K562 (cell line): ENCODE results near the gene REEP2. TPM values are rescaled to one million over a fixed set of nuclear protein-coding genes. Genes with fewer than 3 reads are reported as not detected.

ENCODE experiments used
- ATAC-seq: fragments of 200-7000 bp; cut with Tn5 transposase; 3 replicates; pipeline ENCODE4 v1.9.1; 2020; ENCODE audit warnings: moderate library complexity
- BruUV-seq: library from RNA; stranded (reverse); fragments of 400-500 nt; replicated peaks from 2 replicates; lab custom pipeline; 2021; lab: Mats Ljungman, UMichigan
- CTCF ChIA-PET: fragments of 300-600 bp; formaldehyde crosslinking; extraction: SDS; loops from one replicate; lab custom pipeline; 2021; ENCODE audit warnings: low intra/inter-chr PET ratio; lab: Yijun Ruan, JAX
- POLR2A ChIA-PET: fragments of 300-600, 350-650 bp; sonication (Branson Sonifier 250); formaldehyde crosslinking; extraction: SDS; loops from one replicate; lab custom pipeline; 2021; ENCODE audit warnings: antibody characterized with exemption, inconsistent platforms; lab: Yijun Ruan, JAX
- DNase-seq, 4 experiments: peaks; one replicate each; pipeline versions ENCODE4 v3.0.0 to v3.0.0-alpha.2; 2011 to 2018; ENCODE audit warnings: low spot score in 3 of 4, mixed read lengths in 3 of 4; ENCODE audit errors: extremely low read depth in 1 of 4
- FAIRE-seq: peaks from 2 replicates; lab custom pipeline; 2011; peaks lifted over from hg19 to GRCh38; lab: Jason Lieb, UNC
- H2AFZ ChIP-seq: 2 replicates; pipeline ENCODE4 v1.6.0; 2011; ENCODE audit warnings: low read depth, low read length, control low read depth, inconsistent platforms
- H3K27ac ChIP-seq: fragments of 200-600 bp; 3 replicates; pipeline ENCODE4 v1.8.0; 2011; ENCODE audit warnings: low read depth, mild to moderate bottlenecking, control low read depth, inconsistent platforms, low read length, moderate library complexity, mixed read lengths; ENCODE audit errors: extremely low read depth
- H3K27me3 ChIP-seq, 2 experiments: fragments of 300-600 bp in 1 of 2; 2 replicates in 1 of 2; 3 replicates in 1 of 2; pipeline versions ENCODE4 v1.6.0 to v1.8.0; 2011; ENCODE audit warnings: inconsistent platforms in 2 of 2, low read length in 2 of 2, mild to moderate bottlenecking in 1 of 2, mixed read lengths in 1 of 2, moderate library complexity in 1 of 2; ENCODE audit not compliant: control insufficient read depth in 2 of 2, insufficient read depth in 2 of 2
- H3K36me3 ChIP-seq: fragments of 300-600 bp; 3 replicates; pipeline ENCODE4 v1.8.0; 2011; ENCODE audit warnings: mild to moderate bottlenecking, low read length, inconsistent platforms; ENCODE audit not compliant: control insufficient read depth, insufficient read depth
- H3K4me1 ChIP-seq, 2 experiments: fragments of 200-600 bp in 1 of 2; replicated peaks in 1 of 2; 2 replicates in 1 of 2; 3 replicates in 1 of 2; pipeline versions ENCODE4 v1.5.1 to v1.8.0; 2011; ENCODE audit warnings: inconsistent platforms in 2 of 2, low read length in 2 of 2, mild to moderate bottlenecking in 1 of 2, mixed read lengths in 1 of 2, moderate library complexity in 1 of 2; ENCODE audit not compliant: control insufficient read depth in 2 of 2, insufficient read depth in 2 of 2
- H3K4me2 ChIP-seq: 2 replicates; pipeline ENCODE4 v1.6.1; 2011; ENCODE audit warnings: low read length, control low read depth, inconsistent platforms, mixed read lengths; ENCODE audit not compliant: insufficient read depth
- H3K4me3 ChIP-seq: fragments of 200-600 bp; sonication (generic), shearing (Covaris generic); 2 replicates; pipeline ENCODE4 v1.5.1; 2016; ENCODE audit warnings: control low read depth, inconsistent platforms
- H3K79me2 ChIP-seq: fragments of 200-600 bp; 3 replicates; pipeline ENCODE4 v1.8.0; 2011; ENCODE audit warnings: low read length, inconsistent platforms; ENCODE audit not compliant: control insufficient read depth, insufficient read depth
- H3K9ac ChIP-seq, 2 experiments: 2 replicates each; pipeline versions ENCODE4 v1.6.0 to v1.6.1; 2011; ENCODE audit warnings: low read depth in 2 of 2, low read length in 2 of 2, control low read depth in 1 of 2, inconsistent platforms in 1 of 2, mild to moderate bottlenecking in 1 of 2, mixed read lengths in 1 of 2; ENCODE audit not compliant: insufficient read depth in 1 of 2
- H3K9me1 ChIP-seq: one replicate; pipeline ENCODE4 v1.6.0; 2011; ENCODE audit warnings: inconsistent platforms, mild to moderate bottlenecking, low read length, moderate library complexity; ENCODE audit not compliant: control insufficient read depth, insufficient read depth
- H3K9me3 ChIP-seq: replicated peaks from 2 replicates; pipeline ENCODE4 v1.5.1; 2011; ENCODE audit warnings: low read depth, low read length, inconsistent platforms; ENCODE audit not compliant: control insufficient read depth, insufficient read depth
- H4K20me1 ChIP-seq: replicated peaks from 2 replicates; pipeline ENCODE4 v1.6.1; 2011; ENCODE audit warnings: low read length, inconsistent platforms, mixed read lengths; ENCODE audit not compliant: control insufficient read depth, insufficient read depth
- CREBBP ChIP-seq: IDR thresholded peaks from one replicate; pipeline ENCODE4 v1.6.1; 2012; ENCODE audit warnings: low read depth, mild to moderate bottlenecking, control low read depth, inconsistent platforms, low read length
- CSDE1 ChIP-seq, 2 experiments: fragments of 450-650 bp; IDR thresholded peaks; 2 replicates each; pipeline ENCODE4 v1.6.1; 2016; ENCODE audit warnings: mild to moderate bottlenecking in 1 of 2
- GABPB2 ChIP-seq: fragments of 250-450 bp; sonication (Bioruptor Pico); conservative IDR thresholded peaks from 2 replicates; pipeline ENCODE4 v1.5.1; 2021; ENCODE audit warnings: mild to moderate bottlenecking
- ZNF217 ChIP-seq: sonication (generic); formaldehyde crosslinking; IDR thresholded peaks from 2 replicates; pipeline ENCODE4 v1.8.0; 2022; ENCODE audit warnings: mild to moderate bottlenecking, missing genetic modification reagents
- ZNF354B ChIP-seq: fragments of 250-450 bp; sonication (Bioruptor Pico); IDR thresholded peaks from 2 replicates; pipeline ENCODE4 v1.4.0; 2020
- ZNF583 ChIP-seq: fragments of 250-450 bp; sonication (Bioruptor Pico); IDR thresholded peaks from 2 replicates; pipeline ENCODE4 v1.4.0; 2020
- ZNF584 ChIP-seq: fragments of 200-800 bp; sonication (Bioruptor generic); IDR thresholded peaks from 2 replicates; pipeline ENCODE4 v1.6.1; 2016; ENCODE audit warnings: low read depth, mild to moderate bottlenecking, missing genetic modification characterization, missing compliant biosample characterization
- in situ Hi-C: fragments of 300-500 bp; cut with MboI; formaldehyde crosslinking; loops from 4 replicates; pipeline ENCODE4 v1.15.0; 2018; ENCODE audit warnings: inconsistent platforms, mixed read lengths
- intact Hi-C: fragments of 100-400 bp; cut with micrococcal nuclease; formaldehyde crosslinking; loops from 2 replicates; pipeline ENCODE4 v1.14.2; 2022
- polyA plus RNA-seq, 8 experiments: library from polyadenylated mRNA; depleted of rRNA in 4 of 8; stranded (reverse) in 5 of 8; unstranded in 3 of 8; fragments of >200 nt; fragmentation: Nextera tagmentation in 2 of 8; fragmentation: Illumina TruSeq in 1 of 8; extraction: Ambion mirVana in 2 of 8; extraction: Trizol in 1 of 8; gene quantifications; 2 replicates each; pipeline versions ENCODE4 v1.2.1 to v1.2.3, GENCODE V29; 2011 to 2014; ENCODE audit warnings: inconsistent platforms in 1 of 8, missing spikeins in 1 of 8
- total RNA-seq, 7 experiments: library from RNA; depleted of rRNA in 6 of 7; stranded (reverse); fragments of >200 nt in 6 of 7; fragmentation: Illumina TruSeq in 2 of 7; extraction: Trizol in 2 of 7; gene quantifications; 2 replicates each; pipeline versions ENCODE4 v1.2.1 to v1.2.3, GENCODE V29; 2011 to 2021; ENCODE audit warnings: low replicate concordance in 1 of 7
- TF ChIP-seq, protein P1 (sequence below): fragments of 250-450 bp; sonication (Bioruptor Pico); IDR thresholded peaks from 2 replicates; pipeline ENCODE4 v1.9.0; 2021; ENCODE audit warnings: mild to moderate bottlenecking, inconsistent platforms
- TF ChIP-seq, protein P2 (sequence below): fragments of 450-650 bp; IDR thresholded peaks from 2 replicates; pipeline ENCODE4 v1.7.0; 2016; ENCODE audit warnings: borderline replicate concordance
- TF ChIP-seq, protein P3 (sequence below), 3 experiments: fragments of 200-800 bp in 1 of 3; fragments of 250-450 bp in 1 of 3; fragments of 450-650 bp in 1 of 3; sonication (Bioruptor Pico) in 1 of 3; sonication (Bioruptor generic) in 1 of 3; formaldehyde crosslinking in 1 of 3; IDR thresholded peaks; 2 replicates each; pipeline versions ENCODE4 v1.6.1 to v1.8.0; 2016 to 2022; ENCODE audit warnings: mild to moderate bottlenecking in 2 of 3, missing genetic modification characterization in 2 of 3, missing compliant biosample characterization in 1 of 3, moderate library complexity in 1 of 3
- TF ChIP-seq, protein P4 (sequence below): fragments of 250-450 bp; sonication (Bioruptor Pico); IDR thresholded peaks from 2 replicates; pipeline ENCODE4 v1.5.0; 2021; ENCODE audit warnings: mild to moderate bottlenecking, moderate library complexity

REEP2 gene
- total and polyA plus RNA-seq, 9 of the 15 experiments (the other 6 are each of a cell fraction or from before 2014, with no cell fraction given) = 0.03 to 1.1 (median 0.12) TPM; not detected in 1

DNA sequence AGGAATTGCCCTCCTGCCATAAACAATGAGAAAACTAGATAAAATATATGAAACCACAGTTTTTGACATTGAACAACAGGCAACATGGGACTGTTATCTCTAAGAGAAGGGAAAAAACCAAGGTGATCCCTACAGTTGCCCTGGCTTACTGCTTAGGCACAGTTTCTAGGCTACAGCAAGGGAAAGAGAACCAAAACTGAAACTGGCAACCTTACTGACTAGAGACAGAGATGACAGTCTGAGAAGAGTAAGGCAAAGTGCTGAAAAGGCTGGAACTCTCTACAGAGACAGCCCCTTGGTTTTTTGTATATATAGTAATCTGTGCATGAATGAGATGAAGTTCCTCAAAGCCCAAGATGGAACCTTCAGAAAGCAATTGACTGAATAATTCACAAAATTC, 36.2 kb upstream of the REEP2 start:
- in situ Hi-C loops = loop anchor here (25.0 kb wide), 1 partner anchor 215 kb away; the partner anchor contains the start of genes BRD8 and KIF20A
- peaks cover 59% of the 10 kb centered on the region for H3K36me3 ChIP-seq
- TF ChIP-seq ZNF584 (CRISPR knock-in tag) = no peak
- no peak for TF ChIP-seq ZNF583 (CRISPR knock-in tag)
- TF ChIP-seq ZNF217 (CRISPR knock-in tag) = no peak
- TF ChIP-seq, protein P1, sequence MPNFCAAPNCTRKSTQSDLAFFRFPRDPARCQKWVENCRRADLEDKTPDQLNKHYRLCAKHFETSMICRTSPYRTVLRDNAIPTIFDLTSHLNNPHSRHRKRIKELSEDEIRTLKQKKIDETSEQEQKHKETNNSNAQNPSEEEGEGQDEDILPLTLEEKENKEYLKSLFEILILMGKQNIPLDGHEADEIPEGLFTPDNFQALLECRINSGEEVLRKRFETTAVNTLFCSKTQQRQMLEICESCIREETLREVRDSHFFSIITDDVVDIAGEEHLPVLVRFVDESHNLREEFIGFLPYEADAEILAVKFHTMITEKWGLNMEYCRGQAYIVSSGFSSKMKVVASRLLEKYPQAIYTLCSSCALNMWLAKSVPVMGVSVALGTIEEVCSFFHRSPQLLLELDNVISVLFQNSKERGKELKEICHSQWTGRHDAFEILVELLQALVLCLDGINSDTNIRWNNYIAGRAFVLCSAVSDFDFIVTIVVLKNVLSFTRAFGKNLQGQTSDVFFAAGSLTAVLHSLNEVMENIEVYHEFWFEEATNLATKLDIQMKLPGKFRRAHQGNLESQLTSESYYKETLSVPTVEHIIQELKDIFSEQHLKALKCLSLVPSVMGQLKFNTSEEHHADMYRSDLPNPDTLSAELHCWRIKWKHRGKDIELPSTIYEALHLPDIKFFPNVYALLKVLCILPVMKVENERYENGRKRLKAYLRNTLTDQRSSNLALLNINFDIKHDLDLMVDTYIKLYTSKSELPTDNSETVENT (CRISPR knock-in tag) = no peak
- TF ChIP-seq, protein P2, sequence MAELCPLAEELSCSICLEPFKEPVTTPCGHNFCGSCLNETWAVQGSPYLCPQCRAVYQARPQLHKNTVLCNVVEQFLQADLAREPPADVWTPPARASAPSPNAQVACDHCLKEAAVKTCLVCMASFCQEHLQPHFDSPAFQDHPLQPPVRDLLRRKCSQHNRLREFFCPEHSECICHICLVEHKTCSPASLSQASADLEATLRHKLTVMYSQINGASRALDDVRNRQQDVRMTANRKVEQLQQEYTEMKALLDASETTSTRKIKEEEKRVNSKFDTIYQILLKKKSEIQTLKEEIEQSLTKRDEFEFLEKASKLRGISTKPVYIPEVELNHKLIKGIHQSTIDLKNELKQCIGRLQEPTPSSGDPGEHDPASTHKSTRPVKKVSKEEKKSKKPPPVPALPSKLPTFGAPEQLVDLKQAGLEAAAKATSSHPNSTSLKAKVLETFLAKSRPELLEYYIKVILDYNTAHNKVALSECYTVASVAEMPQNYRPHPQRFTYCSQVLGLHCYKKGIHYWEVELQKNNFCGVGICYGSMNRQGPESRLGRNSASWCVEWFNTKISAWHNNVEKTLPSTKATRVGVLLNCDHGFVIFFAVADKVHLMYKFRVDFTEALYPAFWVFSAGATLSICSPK = no peak
- no peak for TF ChIP-seq CREBBP
- TF ChIP-seq, protein P3, sequence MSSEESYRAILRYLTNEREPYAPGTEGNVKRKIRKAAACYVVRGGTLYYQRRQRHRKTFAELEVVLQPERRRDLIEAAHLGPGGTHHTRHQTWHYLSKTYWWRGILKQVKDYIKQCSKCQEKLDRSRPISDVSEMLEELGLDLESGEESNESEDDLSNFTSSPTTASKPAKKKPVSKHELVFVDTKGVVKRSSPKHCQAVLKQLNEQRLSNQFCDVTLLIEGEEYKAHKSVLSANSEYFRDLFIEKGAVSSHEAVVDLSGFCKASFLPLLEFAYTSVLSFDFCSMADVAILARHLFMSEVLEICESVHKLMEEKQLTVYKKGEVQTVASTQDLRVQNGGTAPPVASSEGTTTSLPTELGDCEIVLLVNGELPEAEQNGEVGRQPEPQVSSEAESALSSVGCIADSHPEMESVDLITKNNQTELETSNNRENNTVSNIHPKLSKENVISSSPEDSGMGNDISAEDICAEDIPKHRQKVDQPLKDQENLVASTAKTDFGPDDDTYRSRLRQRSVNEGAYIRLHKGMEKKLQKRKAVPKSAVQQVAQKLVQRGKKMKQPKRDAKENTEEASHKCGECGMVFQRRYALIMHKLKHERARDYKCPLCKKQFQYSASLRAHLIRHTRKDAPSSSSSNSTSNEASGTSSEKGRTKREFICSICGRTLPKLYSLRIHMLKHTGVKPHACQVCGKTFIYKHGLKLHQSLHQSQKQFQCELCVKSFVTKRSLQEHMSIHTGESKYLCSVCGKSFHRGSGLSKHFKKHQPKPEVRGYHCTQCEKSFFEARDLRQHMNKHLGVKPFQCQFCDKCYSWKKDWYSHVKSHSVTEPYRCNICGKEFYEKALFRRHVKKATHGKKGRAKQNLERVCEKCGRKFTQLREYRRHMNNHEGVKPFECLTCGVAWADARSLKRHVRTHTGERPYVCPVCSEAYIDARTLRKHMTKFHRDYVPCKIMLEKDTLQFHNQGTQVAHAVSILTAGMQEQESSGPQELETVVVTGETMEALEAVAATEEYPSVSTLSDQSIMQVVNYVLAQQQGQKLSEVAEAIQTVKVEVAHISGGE (CRISPR knock-in tag; IDR thresholded peaks at IDR 0.05) = no peak
- TF ChIP-seq, protein P4, sequence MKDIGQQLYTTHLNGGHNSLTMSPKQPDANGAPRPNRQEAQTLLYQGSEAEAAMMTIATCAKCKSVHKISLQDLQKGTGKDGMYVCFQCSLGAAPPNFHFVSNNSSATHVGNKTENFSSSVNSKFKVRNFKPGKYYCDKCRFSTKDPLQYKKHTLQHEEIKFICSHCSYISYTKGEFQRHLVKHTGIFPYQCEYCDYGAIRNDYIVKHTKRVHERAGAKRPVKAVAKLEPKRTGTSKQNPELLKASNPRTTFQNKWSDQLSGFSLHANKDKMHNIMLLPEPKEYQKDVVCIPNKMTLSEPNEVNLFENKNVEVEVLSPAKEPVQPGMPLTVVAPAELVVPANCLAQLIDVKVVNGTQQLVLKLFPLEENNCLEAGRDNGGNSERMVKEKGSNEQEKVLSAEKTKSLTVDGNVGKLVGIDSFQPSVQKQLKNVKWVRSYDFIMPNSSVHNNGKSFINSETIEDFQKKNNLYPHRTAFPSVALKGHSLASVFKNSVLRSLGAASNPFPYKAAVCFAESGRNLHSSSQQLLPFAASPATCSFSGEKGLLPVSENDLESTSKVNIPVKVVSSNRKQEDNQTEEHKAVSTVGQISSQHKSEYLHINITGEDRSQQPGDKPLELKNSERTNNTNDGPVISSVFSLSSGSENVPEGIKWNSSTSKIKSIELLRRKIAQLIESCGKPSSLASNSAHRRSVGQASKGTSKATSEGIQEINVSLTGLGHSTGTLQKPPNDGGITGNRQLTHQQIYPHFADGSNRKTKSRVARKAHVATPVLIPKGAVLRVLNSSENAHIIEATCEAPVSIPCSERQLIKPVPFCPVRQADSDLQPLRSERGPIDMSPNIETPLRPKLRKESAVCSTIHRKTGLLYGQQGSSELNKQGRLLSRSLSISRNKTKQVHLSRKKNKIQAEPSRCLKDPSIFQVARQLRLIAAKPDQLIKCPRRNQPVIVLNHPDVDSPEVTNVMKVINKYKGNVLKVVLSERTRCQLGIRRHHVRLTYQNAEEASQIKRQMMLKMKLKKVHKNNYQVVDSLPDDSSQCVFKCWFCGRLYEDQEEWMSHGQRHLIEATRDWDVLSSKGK (CRISPR knock-in tag) = no peak
- no peak for TF ChIP-seq CSDE1 (IDR thresholded peaks at IDR 0.05)
- TF ChIP-seq ZNF354B (CRISPR knock-in tag) = no peak
- no peak for TF ChIP-seq GABPB2 (CRISPR knock-in tag)

More for the DNA sequence above, 36.2 kb upstream of the REEP2 start:
- no peak overlapping the region for H3K27ac ChIP-seq
- H3K9ac ChIP-seq = no peak overlapping the region
- no peaks in the 10 kb centered on the region for H3K9me1 ChIP-seq
- POLR2A ChIA-PET = interaction anchor here (0.6 kb wide), 1 partner anchor 41 kb away, joined by 3 read pairs; no protein-coding TSS in a partner anchor
- no peaks in the 10 kb centered on the region for H3K27me3 ChIP-seq
- DNase-seq (no peak), ATAC-seq (no peak), FAIRE-seq (no peak)
- H3K4me1 ChIP-seq = no peaks in the 10 kb centered on the region
- H3K79me2 ChIP-seq = no peaks in the 10 kb centered on the region
- H4K20me1 ChIP-seq = no peaks in the 10 kb centered on the region
- no peak overlapping the region for H2AFZ ChIP-seq
- intact Hi-C loops = no loop called here
- no peak overlapping the region for H3K4me3 ChIP-seq
- H3K9me3 ChIP-seq = no peaks in the 10 kb centered on the region
- CTCF ChIA-PET = no interaction called here
- BruUV-seq = no TSS peak
- H3K4me2 ChIP-seq = no peak overlapping the region
